ACC112 (cell line): Measurements from ENCODE around the gene SCN4A.
"Not testable (repeated sequence)": the region's sequence is repeated elsewhere in the genome, so short reads cannot be mapped to it uniquely, and the experiment has no call there.

Source experiments
- H2AFZ ChIP-seq: fragments of 200-600 bp; sonication (generic); one replicate; pipeline ENCODE4 v1.6.0; 2017; ENCODE audit warnings: antibody characterized with exemption, low read length; ENCODE audit not compliant: unreplicated experiment
- H3K27ac ChIP-seq: fragments of 200-600 bp; sonication (generic); 2 replicates; pipeline ENCODE4 v1.5.1; 2014; ENCODE audit warnings: low read depth, mild to moderate bottlenecking, antibody characterized with exemption, low read length, moderate library complexity
- H3K27me3 ChIP-seq: fragments of 200-600 bp; sonication (generic); 2 replicates; pipeline ENCODE4 v1.6.1; 2014; ENCODE audit warnings: mild to moderate bottlenecking, antibody characterized with exemption, low read length, moderate library complexity, mixed read lengths; ENCODE audit not compliant: insufficient read depth
- H3K36me3 ChIP-seq: fragments of 200-600 bp; sonication (generic); 2 replicates; pipeline ENCODE4 v1.6.1; 2016; ENCODE audit warnings: mild to moderate bottlenecking, antibody characterized with exemption, low read length, moderate library complexity, mixed read lengths; ENCODE audit not compliant: insufficient read depth
- H3K4me1 ChIP-seq: fragments of 200-600 bp; sonication (generic); one replicate; pipeline ENCODE4 v1.6.1; 2016; ENCODE audit warnings: low read length, mixed read lengths; ENCODE audit not compliant: insufficient read depth, unreplicated experiment, control insufficient read depth
- H3K4me3 ChIP-seq: fragments of 200-600 bp; sonication (generic); 2 replicates; pipeline ENCODE4 v1.5.1; 2014; ENCODE audit warnings: mild to moderate bottlenecking, low read depth, low read length
- H3K79me2 ChIP-seq: fragments of 200-600 bp; sonication (generic); one replicate; pipeline ENCODE4 v1.6.0; 2016; ENCODE audit warnings: low read length; ENCODE audit not compliant: control insufficient read depth, unreplicated experiment, insufficient read depth

SCN4A gene

GRCh38 chr17:63919311-63919723 is 53.4 kb downstream of the SCN4A start:
- H3K27ac ChIP-seq: no peak overlapping the region
- H3K27me3 ChIP-seq: peaks cover 5% of the 10 kb centered on the region
- H3K4me1 ChIP-seq: no peaks in the 10 kb centered on the region
- H2AFZ ChIP-seq: no peak overlapping the region
- no peak overlapping the region for H3K4me3 ChIP-seq
- H3K36me3 ChIP-seq: no peaks in the 10 kb centered on the region
- H3K79me2 ChIP-seq: no peaks in the 10 kb centered on the region

DNA sequence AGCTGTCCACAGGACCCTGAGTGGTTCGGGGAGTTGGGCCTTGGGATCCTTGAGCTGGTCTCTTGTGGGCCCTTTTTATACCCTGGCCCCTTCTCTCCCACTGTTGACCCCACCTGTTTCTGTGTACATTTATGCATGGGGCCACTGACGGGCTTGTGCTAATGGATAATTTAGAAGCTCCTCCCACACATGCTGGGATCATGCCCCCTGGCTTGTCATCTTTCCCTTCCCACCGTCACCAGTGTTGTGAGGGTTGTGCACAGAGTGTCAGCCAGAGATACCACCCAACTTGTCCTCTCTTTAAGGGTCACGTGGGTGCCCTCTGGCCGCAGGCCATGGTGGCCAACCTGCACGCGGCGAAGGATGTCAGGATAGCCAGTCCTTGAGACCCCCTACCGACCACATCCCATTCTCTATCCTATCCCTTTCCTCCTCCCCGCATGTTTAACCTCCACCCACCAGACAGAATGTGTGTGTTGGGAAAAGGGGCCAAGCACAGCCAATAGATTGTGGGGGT is 53.9 kb downstream of the SCN4A start, which contains the start of gene GH1:
TSS of gene GH1 (minus strand) at position 51 of the 517 bp plus-strand sequence. CDS start 63 bp downstream, outside the sequence.
- H3K36me3 ChIP-seq, H3K4me3 ChIP-seq, H2AFZ ChIP-seq, H3K4me1 ChIP-seq, H3K27ac ChIP-seq, H3K79me2 ChIP-seq, H3K27me3 ChIP-seq: not testable (repeated sequence)

- no peaks in the 10 kb centered on the region for H3K36me3 ChIP-seq
- H2AFZ ChIP-seq: no peak overlapping the region
- H3K4me3 ChIP-seq: no peak overlapping the region
- H3K27me3 ChIP-seq: peaks cover 5% of the 10 kb centered on the region
- H3K27ac ChIP-seq: no peak overlapping the region
- H3K79me2 ChIP-seq: no peaks in the 10 kb centered on the region
- H3K4me1 ChIP-seq: no peaks in the 10 kb centered on the region
Measured at GRCh38 chr17:63918305-63918704, 54.4 kb downstream of the SCN4A start.

- Histone ChIP-seq H3K27me3 (peaks cover 5% of the 10 kb centered on the region), H3K4me1 (no peaks in the 10 kb centered on the region), H3K4me3 (no peak overlapping the region), H3K27ac (no peak overlapping the region), H2AFZ (no peak overlapping the region), H3K36me3 (no peaks in the 10 kb centered on the region), H3K79me2 (no peaks in the 10 kb centered on the region)
Measured at GRCh38 chr17:63917646-63918045, 55.1 kb downstream of the SCN4A start.

- not testable (repeated sequence) for H3K27me3 ChIP-seq
Measured at GRCh38 chr17:63917206-63917605, 55.5 kb downstream of the SCN4A start.

GRCh38 chr17:63916566-63917185 is 56.0 kb downstream of the SCN4A start:
- Histone ChIP-seq H3K36me3 (no peaks in the 10 kb centered on the region), H3K27ac (no peak overlapping the region), H3K79me2 (no peaks in the 10 kb centered on the region), H2AFZ (no peak overlapping the region), H3K4me1 (no peaks in the 10 kb centered on the region), H3K27me3 (peaks cover 5% of the 10 kb centered on the region), H3K4me3 (no peak overlapping the region)

More at GRCh38 chr17:63917206-63917605, 55.5 kb downstream of the SCN4A start:
- not testable (repeated sequence) for H2AFZ ChIP-seq, H3K36me3 ChIP-seq, H3K27ac ChIP-seq, H3K4me1 ChIP-seq, H3K79me2 ChIP-seq, H3K4me3 ChIP-seq

DNA sequence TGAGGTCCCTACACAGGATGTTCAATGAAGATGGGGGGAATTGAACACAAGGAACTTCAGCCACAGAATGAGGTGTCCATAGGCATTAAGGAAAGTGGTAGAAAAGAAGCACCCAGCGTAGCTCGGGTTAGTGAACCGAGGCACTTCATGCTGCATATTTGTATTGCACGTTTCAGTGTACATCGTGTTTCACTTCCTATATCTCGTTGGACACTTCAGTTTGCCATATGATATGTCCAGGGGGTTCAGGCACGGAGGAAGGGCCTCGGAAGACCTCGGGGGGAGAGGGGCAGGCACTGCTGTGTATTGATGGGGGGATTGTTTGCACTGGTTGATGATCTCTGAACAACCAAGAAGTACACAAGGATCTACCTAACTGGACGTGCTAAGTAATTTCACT is 57.0 kb downstream of the SCN4A start:
- not testable (repeated sequence) for H3K4me3 ChIP-seq, H3K4me1 ChIP-seq, H2AFZ ChIP-seq, H3K79me2 ChIP-seq, H3K27ac ChIP-seq, H3K27me3 ChIP-seq, H3K36me3 ChIP-seq

GRCh38 chr17:63914471-63914870 is 58.2 kb downstream of the SCN4A start:
- H3K4me3 ChIP-seq: no peak overlapping the region
- no peaks in the 10 kb centered on the region for H3K36me3 ChIP-seq
- no peaks in the 10 kb centered on the region for H3K4me1 ChIP-seq
- H3K79me2 ChIP-seq: no peaks in the 10 kb centered on the region
- H3K27ac ChIP-seq: no peak overlapping the region
- no peak overlapping the region for H2AFZ ChIP-seq
- H3K27me3 ChIP-seq: peaks cover 14% of the 10 kb centered on the region

- H2AFZ ChIP-seq: no peak overlapping the region
- H3K4me3 ChIP-seq: no peak overlapping the region
- no peak overlapping the region for H3K27ac ChIP-seq
- H3K27me3 ChIP-seq: peaks cover 18% of the 10 kb centered on the region
- no peaks in the 10 kb centered on the region for H3K4me1 ChIP-seq
- no peaks in the 10 kb centered on the region for H3K79me2 ChIP-seq
- H3K36me3 ChIP-seq: no peaks in the 10 kb centered on the region
Measured at GRCh38 chr17:63911657-63912100, 61.0 kb downstream of the SCN4A start.

GRCh38 chr17:63911041-63911635 is 61.6 kb downstream of the SCN4A start, which contains the start of gene CSHL1:
CSHL1 (minus strand) TSS chr17:63911258; CDS start chr17:63911196, 62 bp downstream.
- Histone ChIP-seq H3K79me2 (no peaks in the 10 kb centered on the region), H3K36me3 (no peaks in the 10 kb centered on the region), H3K4me3 (no peak within 1 kb of the TSS), H3K4me1 (no peaks in the 10 kb centered on the region), H3K27ac (no peak within 1 kb of the TSS), H3K27me3 (peaks cover 14% of the 10 kb centered on the region), H2AFZ (no peak within 1 kb of the TSS)

DNA sequence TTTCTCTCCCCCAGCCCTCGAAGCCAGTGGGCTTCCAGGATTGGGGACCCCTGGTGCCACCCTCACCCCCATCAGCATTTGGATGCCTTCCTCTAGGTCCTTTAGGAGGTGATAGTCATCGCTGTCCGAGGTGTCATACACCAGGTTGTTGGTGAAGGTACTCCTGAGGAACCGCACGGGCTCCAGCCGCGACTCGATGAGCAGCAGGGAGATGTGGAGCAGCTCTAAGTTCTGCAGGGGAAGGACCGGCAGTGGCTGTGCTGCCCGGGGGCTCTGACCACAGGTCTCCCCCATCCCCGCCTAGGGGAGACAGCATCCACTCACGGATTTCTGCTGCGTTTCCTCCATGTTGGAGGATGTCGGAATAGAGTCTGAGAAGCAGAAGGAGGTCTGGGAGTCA is 62.6 kb downstream of the SCN4A start:
- Histone ChIP-seq H3K27ac (no peak overlapping the region), H3K27me3 (peaks cover 13% of the 10 kb centered on the region; the same call in 1 of the 2 replicates)

More for the DNA sequence above, 62.6 kb downstream of the SCN4A start:
- no peaks in the 10 kb centered on the region for H3K4me1 ChIP-seq
- no peaks in the 10 kb centered on the region for H3K79me2 ChIP-seq
- H3K4me3 ChIP-seq: no peak overlapping the region
- H2AFZ ChIP-seq: no peak overlapping the region
- H3K36me3 ChIP-seq: no peaks in the 10 kb centered on the region
